Neuronal stem cell (in vitro differentiated cells): Measurements from ENCODE around the gene KTN1.

Experiments used
- DNase-seq: peaks from one replicate; pipeline ENCODE4 v3.0.0-alpha.2; 2013; ENCODE audit warnings: low spot score
- H2AFZ ChIP-seq: one replicate; pipeline ENCODE4 v1.6.1; 2013; ENCODE audit warnings: mild to moderate bottlenecking, low read length, inconsistent platforms
- H2AK5ac ChIP-seq: 2 replicates; pipeline ENCODE4 v1.6.1; 2013; ENCODE audit warnings: low read depth, mild to moderate bottlenecking, inconsistent platforms, low read length, moderate library complexity, mixed read lengths
- H2BK120ac ChIP-seq: 2 replicates; pipeline ENCODE4 v1.6.1; 2013; ENCODE audit warnings: low read depth, mild to moderate bottlenecking, inconsistent platforms, low read length, moderate library complexity, mixed read lengths
- H2BK12ac ChIP-seq: one replicate; pipeline ENCODE4 v1.6.1; 2013; ENCODE audit warnings: low read length, inconsistent platforms
- H2BK15ac ChIP-seq: 2 replicates; pipeline ENCODE4 v1.6.1; 2013; ENCODE audit warnings: mild to moderate bottlenecking, low read length, inconsistent platforms, mixed read lengths
- H2BK5ac ChIP-seq: one replicate; pipeline ENCODE4 v1.6.1; 2013; ENCODE audit warnings: inconsistent platforms, mild to moderate bottlenecking, low read length, moderate library complexity
- H3K14ac ChIP-seq: one replicate; pipeline ENCODE4 v1.6.1; 2013; ENCODE audit warnings: low read length, inconsistent platforms
- H3K18ac ChIP-seq: 2 replicates; pipeline ENCODE4 v1.6.1; 2013; ENCODE audit warnings: low read length, inconsistent platforms
- H3K23ac ChIP-seq: 2 replicates; pipeline ENCODE4 v1.6.1; 2013; ENCODE audit warnings: low read depth, mild to moderate bottlenecking, mixed read lengths, low read length, inconsistent platforms; ENCODE audit not compliant: poor library complexity
- H3K27ac ChIP-seq: replicated peaks from 3 replicates; pipeline ENCODE4 v1.5.1; 2013; ENCODE audit warnings: low read length, inconsistent platforms
- H3K27me3 ChIP-seq, 3 experiments: 2 replicates each; pipeline ENCODE4 v1.6.1; 2013; ENCODE audit warnings: low read length in 3 of 3, mild to moderate bottlenecking in 2 of 3, inconsistent platforms in 1 of 3, low read depth in 1 of 3, mixed read lengths in 1 of 3, moderate library complexity in 1 of 3; ENCODE audit not compliant: control insufficient read depth in 3 of 3, insufficient read depth in 3 of 3
- H3K36me3 ChIP-seq, 2 donors: replicated peaks in 1 of 2; 2 replicates each; pipeline ENCODE4 v1.6.1; 2013; ENCODE audit warnings: low read length in 2 of 2; ENCODE audit not compliant: control insufficient read depth in 2 of 2, insufficient read depth in 2 of 2
- H3K4ac ChIP-seq: 2 replicates; pipeline ENCODE4 v1.6.1; 2013; ENCODE audit warnings: inconsistent platforms, mild to moderate bottlenecking, low read length, moderate library complexity
- H3K4me1 ChIP-seq, 2 donors: 1 replicate in 1 of 2; 2 replicates in 1 of 2; pipeline ENCODE4 v1.6.1; 2013; ENCODE audit warnings: low read length in 2 of 2, low read depth in 1 of 2; ENCODE audit not compliant: control insufficient read depth in 2 of 2, insufficient read depth in 1 of 2
- H3K4me2 ChIP-seq: one replicate; pipeline ENCODE4 v1.6.1; 2013; ENCODE audit warnings: mild to moderate bottlenecking, low read length, inconsistent platforms; ENCODE audit not compliant: insufficient read depth, poor library complexity, severe bottlenecking
- H3K4me3 ChIP-seq, 2 donors: 2 replicates each; pipeline ENCODE4 v1.5.1; 2013; ENCODE audit warnings: low read length in 2 of 2, mild to moderate bottlenecking in 2 of 2, inconsistent platforms in 1 of 2, moderate library complexity in 1 of 2
- H3K79me1 ChIP-seq: one replicate; pipeline ENCODE4 v1.6.1; 2013; ENCODE audit warnings: low read depth, mild to moderate bottlenecking, inconsistent platforms, low read length, moderate library complexity
- H3K9ac ChIP-seq: one replicate; pipeline ENCODE4 v1.6.1; 2013; ENCODE audit warnings: mild to moderate bottlenecking, low read depth, low read length, inconsistent platforms; ENCODE audit not compliant: poor library complexity
- H3K9me3 ChIP-seq, 2 donors: replicated peaks in 1 of 2; 2 replicates each; pipeline versions ENCODE3 to v1.6.1; 2013; ENCODE audit warnings: low read length in 2 of 2, mild to moderate bottlenecking in 2 of 2, inconsistent platforms in 1 of 2, low read depth in 1 of 2, mixed read lengths in 1 of 2, moderate library complexity in 1 of 2; ENCODE audit not compliant: control insufficient read depth in 2 of 2, insufficient read depth in 1 of 2
- H4K8ac ChIP-seq: one replicate; pipeline ENCODE4 v1.6.1; 2013; ENCODE audit warnings: low read depth, mild to moderate bottlenecking, inconsistent platforms, low read length, moderate library complexity
- H4K91ac ChIP-seq: one replicate; pipeline ENCODE4 v1.6.1; 2013; ENCODE audit warnings: low read length, low read depth, mild to moderate bottlenecking, inconsistent platforms; ENCODE audit not compliant: poor library complexity
- WGBS, 2 donors: extraction: QIAGEN DNeasy Blood & Tissue Kit; methylation state at CpG; one replicate each; pipeline ENCODE4 v1.1.7; 2013; ENCODE audit warnings: missing lambda C conversion rate in 2 of 2, mixed read lengths in 1 of 2; ENCODE audit not compliant: insufficient read length in 2 of 2, insufficient replicate concordance in 1 of 2; ENCODE audit errors: extremely low coverage in 2 of 2; 5-methylcytosine and 5-hydroxymethylcytosine counted together

The KTN1 gene

DNA sequence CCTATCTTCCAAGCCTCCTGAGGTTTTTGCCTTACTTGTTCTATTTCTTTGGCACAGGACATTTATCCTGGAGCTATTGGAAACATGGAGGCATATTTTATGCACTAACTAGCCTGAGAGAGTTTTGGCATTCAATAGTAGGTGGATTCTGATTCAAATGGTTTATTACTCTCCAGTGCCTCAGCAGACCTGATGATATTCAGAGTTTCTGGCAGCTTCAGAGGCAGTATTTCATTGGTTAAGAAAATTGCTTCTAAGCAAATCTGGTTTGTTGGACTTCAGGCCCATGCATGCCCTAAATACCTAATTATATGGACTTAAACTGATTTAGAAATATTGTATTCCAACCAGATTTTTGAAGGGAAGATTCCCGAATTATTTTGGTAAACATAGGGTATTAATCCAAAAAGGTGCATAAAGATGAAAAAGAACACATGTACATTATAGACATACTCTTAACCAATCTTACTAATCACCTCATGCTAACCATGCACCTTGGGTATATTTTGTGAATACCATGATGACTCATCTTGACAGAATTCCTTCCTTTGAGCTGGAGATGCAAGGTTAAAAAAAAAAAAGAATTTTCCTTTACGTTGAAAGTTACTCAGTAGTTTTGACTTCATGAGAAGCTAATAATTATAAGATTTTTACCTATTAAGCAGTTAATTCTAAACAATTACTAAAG, 44.3 kb upstream of the KTN1 start:
- H3K27me3 ChIP-seq: no peaks in the 10 kb centered on the region

GRCh38 chr14:55536204-55536708, 43.8 kb upstream of the KTN1 start:
- H3K9me3 ChIP-seq: peaks cover 0 to 2% of the 10 kb centered on the region in 2 donors
- no peak overlapping the region for H2AK5ac ChIP-seq
- H3K4me3 ChIP-seq: no peak overlapping the region
- H2BK15ac ChIP-seq: no peak overlapping the region
- H3K14ac ChIP-seq: no peak overlapping the region
- no peak overlapping the region for H3K27ac ChIP-seq
- no peak overlapping the region for H3K18ac ChIP-seq
- H4K91ac ChIP-seq: no peak overlapping the region
- H3K4me2 ChIP-seq: no peak overlapping the region
- H2BK12ac ChIP-seq: no peak overlapping the region
- no peak for DNase-seq
- no peak overlapping the region for H3K9ac ChIP-seq
- no peak overlapping the region for H2AFZ ChIP-seq
- H3K4ac ChIP-seq: no peak overlapping the region
- no peaks in the 10 kb centered on the region for H3K36me3 ChIP-seq
- H3K27me3 ChIP-seq: no peaks in the 10 kb centered on the region
- peaks cover 0 to 4% of the 10 kb centered on the region in 2 donors for H3K4me1 ChIP-seq
- no peak overlapping the region for H4K8ac ChIP-seq
- H2BK120ac ChIP-seq: no peak overlapping the region
- H3K79me1 ChIP-seq: no peaks in the 10 kb centered on the region
- H3K23ac ChIP-seq: no peak overlapping the region
- no peak overlapping the region for H2BK5ac ChIP-seq

More for the DNA sequence above, 44.3 kb upstream of the KTN1 start:
- Histone ChIP-seq H3K4me2 (no peak overlapping the region), H2BK5ac (no peak overlapping the region), H3K14ac (no peak overlapping the region), H3K18ac (no peak overlapping the region), H2AFZ (no peak overlapping the region), H3K27ac (no peak overlapping the region), H3K9me3 (peaks cover 0 to 2% of the 10 kb centered on the region in 2 donors), H4K91ac (no peak overlapping the region), H3K79me1 (no peaks in the 10 kb centered on the region), H3K4me1 (peaks cover 0 to 4% of the 10 kb centered on the region in 2 donors), H4K8ac (no peak overlapping the region), H3K23ac (no peak overlapping the region), H2BK15ac (no peak overlapping the region), H3K36me3 (no peaks in the 10 kb centered on the region), H3K4me3 (no peak overlapping the region), H3K9ac (no peak overlapping the region), H2BK120ac (no peak overlapping the region), H2BK12ac (no peak overlapping the region), H3K4ac (no peak overlapping the region), H2AK5ac (no peak overlapping the region)
- DNase-seq: no peak
- no CpG with 5 or more reads among the region's 2 CpGs for WGBS, 2 donors

- no peak for DNase-seq
These were observed 42.2 kb upstream of the KTN1 start for GRCh38 chr14:55537782-55538181.

GRCh38 chr14:55539975-55540374, 40.0 kb upstream of the KTN1 start:
- Histone ChIP-seq H4K91ac (no peak overlapping the region), H3K4ac (no peak overlapping the region), H3K36me3 (no peaks in the 10 kb centered on the region), H2BK120ac (no peak overlapping the region), H3K4me3 (no peak overlapping the region), H3K27me3 (no peaks in the 10 kb centered on the region), H4K8ac (no peak overlapping the region), H3K9me3 (peaks cover 0 to 2% of the 10 kb centered on the region in 2 donors), H3K27ac (no peak overlapping the region), H3K23ac (no peak overlapping the region), H3K18ac (no peak overlapping the region), H3K79me1 (no peaks in the 10 kb centered on the region), H2AFZ (no peak overlapping the region), H2BK12ac (no peak overlapping the region), H2BK15ac (no peak overlapping the region), H2AK5ac (no peak overlapping the region), H2BK5ac (no peak overlapping the region), H3K4me2 (no peak overlapping the region), H3K4me1 (no peaks in the 10 kb centered on the region), H3K14ac (no peak overlapping the region), H3K9ac (no peak overlapping the region)
- no peak for DNase-seq
- no CpG with 5 or more reads among the region's 2 CpGs for WGBS, 2 donors

More at GRCh38 chr14:55537782-55538181, 42.2 kb upstream of the KTN1 start:
- Histone ChIP-seq H3K36me3 (no peaks in the 10 kb centered on the region), H3K27ac (no peak overlapping the region), H3K79me1 (no peaks in the 10 kb centered on the region), H3K4me2 (no peak overlapping the region), H4K91ac (no peak overlapping the region), H3K18ac (no peak overlapping the region), H4K8ac (no peak overlapping the region), H2AFZ (no peak overlapping the region), H2BK15ac (no peak overlapping the region), H2AK5ac (no peak overlapping the region), H3K4me1 (peaks cover 0 to 3% of the 10 kb centered on the region in 2 donors), H2BK12ac (no peak overlapping the region), H3K9me3 (peaks cover 0 to 2% of the 10 kb centered on the region in 2 donors), H3K4me3 (no peak overlapping the region), H3K23ac (no peak overlapping the region), H3K4ac (no peak overlapping the region), H3K9ac (no peak overlapping the region), H3K14ac (no peak overlapping the region), H3K27me3 (no peaks in the 10 kb centered on the region), H2BK5ac (no peak overlapping the region), H2BK120ac (no peak overlapping the region)
